Stimulated activated CD4-positive, alpha-beta T cell treated with anti-CD3 and anti-CD28 coated beads, Interleukin-15, amount 100 ng/mL, for 1 hour (primary cell): Measurements from ENCODE around the gene PDLIM4.

Source experiments
- DNase-seq, 2 donors: peaks; one replicate each; pipeline ENCODE4 v3.0.0-alpha.2; 2020; ENCODE audit warnings: low read depth in 1 of 2, low spot score in 1 of 2

Gene PDLIM4

GRCh38 chr5:132266836-132267160 is 9.3 kb downstream of the PDLIM4 start:
- DNase-seq: no peak

GRCh38 chr5:132267166-132267739 is 9.8 kb downstream of the PDLIM4 start:
- no peak for DNase-seq

- DNase-seq: no peak
These were observed 10.7 kb downstream of the PDLIM4 start for GRCh38 chr5:132267931-132268768.

- DNase-seq: no peak
These were observed 11.5 kb downstream of the PDLIM4 start for GRCh38 chr5:132268769-132269551.

GRCh38 chr5:132269635-132270334 is 12.3 kb downstream of the PDLIM4 start:
- no peak for DNase-seq

GRCh38 chr5:132270335-132270665 is 12.8 kb downstream of the PDLIM4 start:
- DNase-seq: no peak

GRCh38 chr5:132270706-132271105 is 13.2 kb downstream of the PDLIM4 start:
- DNase-seq: no peak

GRCh38 chr5:132271251-132272246 is 14.1 kb downstream of the PDLIM4 start:
- DNase-seq: no peak

GRCh38 chr5:132272311-132273210 is 15.1 kb downstream of the PDLIM4 start:
- DNase-seq: peak; percentile 34 to 58

- no peak for DNase-seq
These were observed 16.1 kb downstream of the PDLIM4 start for GRCh38 chr5:132273631-132274030.

- DNase-seq: no peak
These were observed 16.7 kb downstream of the PDLIM4 start for GRCh38 chr5:132274050-132274792.

GRCh38 chr5:132275367-132276220 is 18.1 kb downstream of the PDLIM4 start:
- no peak for DNase-seq

- DNase-seq: no peak
These were observed 19.8 kb downstream of the PDLIM4 start for GRCh38 chr5:132277256-132277655.

GRCh38 chr5:132277971-132278853 is 20.7 kb downstream of the PDLIM4 start:
- DNase-seq: no peak

- no peak for DNase-seq
These were observed 22.3 kb downstream of the PDLIM4 start for GRCh38 chr5:132279801-132280200.

GRCh38 chr5:132280371-132281240 is 23.1 kb downstream of the PDLIM4 start:
- DNase-seq: no peak
